Measurements from ENCODE around the gene KLF5.
"Not testable (repeated sequence)": the region's sequence is repeated elsewhere in the genome, so short reads cannot be mapped to it uniquely, and the experiment has no call there.

The KLF5 gene

DNA sequence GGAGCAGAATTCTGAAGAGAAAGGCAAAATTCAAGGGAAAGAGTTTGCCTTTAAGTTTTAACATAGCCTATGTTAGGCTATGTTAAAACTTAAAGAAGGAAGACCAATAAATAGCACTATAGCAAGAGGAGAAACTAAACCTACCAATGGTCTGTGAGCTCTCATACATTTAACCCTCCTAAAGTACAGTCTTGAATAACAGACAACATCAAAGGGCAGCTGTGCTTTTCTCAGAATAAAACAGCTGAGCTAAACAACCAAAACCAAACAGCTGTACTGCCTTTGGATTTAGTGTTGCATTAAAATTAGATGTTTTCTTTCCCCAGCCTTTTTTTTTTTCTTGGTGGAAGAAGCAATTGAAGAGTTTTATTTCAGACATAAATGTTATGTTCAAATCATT is 34.0 kb downstream of the KLF5 start:
- Histone ChIP-seq H3K4me3 (ENCODE audit: low read length) (no peak overlapping the region), H3K27me3 (ENCODE audit: control insufficient read depth, low read length) (no peaks in the 10 kb centered on the region), H3K36me3 (ENCODE audit: control insufficient read depth, low read length) (no peaks in the 10 kb centered on the region), H3K4me2 (ENCODE audit: low read length) (no peak overlapping the region), H3F3A (ENCODE audit: control insufficient read depth, insufficient read depth) (no peaks in the 10 kb centered on the region), H4K20me1 (ENCODE audit: control insufficient read depth, insufficient read depth, low read depth, low read length) (no peaks in the 10 kb centered on the region), H3K9me2 (replicated peaks; ENCODE audit: control insufficient read depth, low read length) (no peaks in the 10 kb centered on the region), H3K27ac (ENCODE audit: low read depth, low read length) (no peak overlapping the region), H3K79me2 (ENCODE audit: control insufficient read depth, low read length) (no peaks in the 10 kb centered on the region), H3K9me3 (ENCODE audit: control insufficient read depth, insufficient read depth, low read length) (peaks cover 7% of the 10 kb centered on the region; the same call in 1 of the 2 replicates), H3K4me1 (ENCODE audit: control insufficient read depth, low read length) (no peaks in the 10 kb centered on the region)
- TF ChIP-seq CTCF (IDR thresholded peaks at IDR 0.05; ENCODE audit: low read depth, low read length, poor library complexity, severe bottlenecking) (no peak), EZH2phosphoT487 (IDR thresholded peaks at IDR 0.05; ENCODE audit: borderline replicate concordance, low read length) (no peak)

- Histone ChIP-seq H3K27ac (ENCODE audit: low read depth, low read length) (no peak overlapping the region), H3K27me3 (ENCODE audit: control insufficient read depth, low read length) (no peaks in the 10 kb centered on the region), H3K4me1 (ENCODE audit: control insufficient read depth, low read length) (no peaks in the 10 kb centered on the region)
Measured at GRCh38 chr13:73096173-73096572, 37.4 kb downstream of the KLF5 start.

DNA sequence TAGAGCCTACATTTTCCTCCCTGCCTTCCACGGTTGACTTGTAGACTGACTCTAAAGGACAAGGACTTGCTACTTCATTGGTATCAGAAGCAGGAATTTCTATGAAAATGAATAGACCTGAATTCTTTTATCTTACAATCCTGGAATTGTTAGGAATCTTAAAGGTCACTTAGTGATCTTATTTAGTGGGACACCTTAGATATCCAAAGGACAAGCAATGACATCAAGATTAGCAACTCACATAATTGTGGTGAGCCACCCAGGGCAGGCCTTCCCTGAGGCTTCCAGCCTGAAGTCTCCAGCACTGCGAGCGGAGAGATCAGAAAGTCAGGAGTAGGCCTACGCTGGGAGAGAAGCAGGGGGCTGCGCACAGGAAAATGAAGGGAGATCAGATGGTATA is 37.8 kb downstream of the KLF5 start:
- H3K27ac ChIP-seq (ENCODE audit: low read depth, low read length): no peak overlapping the region
- H3K4me3 ChIP-seq (ENCODE audit: low read length): no peak overlapping the region
- no peak for TF ChIP-seq EZH2phosphoT487 (IDR thresholded peaks at IDR 0.05; ENCODE audit: borderline replicate concordance, low read length)
- no peak for TF ChIP-seq CTCF (IDR thresholded peaks at IDR 0.05; ENCODE audit: low read depth, low read length, poor library complexity, severe bottlenecking)
- H3K27me3 ChIP-seq (ENCODE audit: control insufficient read depth, low read length): no peaks in the 10 kb centered on the region
- peaks cover 4% of the 10 kb centered on the region; the same call in 1 of the 2 replicates for H3K9me3 ChIP-seq (ENCODE audit: control insufficient read depth, insufficient read depth, low read length)
- H3K4me2 ChIP-seq (ENCODE audit: low read length): no peak overlapping the region
- H3K79me2 ChIP-seq (ENCODE audit: control insufficient read depth, low read length): no peaks in the 10 kb centered on the region
- no peaks in the 10 kb centered on the region for H3K4me1 ChIP-seq (ENCODE audit: control insufficient read depth, low read length)
- no peaks in the 10 kb centered on the region for H3F3A ChIP-seq (ENCODE audit: control insufficient read depth, insufficient read depth)
- H4K20me1 ChIP-seq (ENCODE audit: control insufficient read depth, insufficient read depth, low read depth, low read length): no peaks in the 10 kb centered on the region
- no peaks in the 10 kb centered on the region for H3K36me3 ChIP-seq (ENCODE audit: control insufficient read depth, low read length)
- H3K9me2 ChIP-seq (replicated peaks; ENCODE audit: control insufficient read depth, low read length): no peaks in the 10 kb centered on the region

More at GRCh38 chr13:73096173-73096572, 37.4 kb downstream of the KLF5 start:
- H3F3A ChIP-seq (ENCODE audit: control insufficient read depth, insufficient read depth): no peaks in the 10 kb centered on the region
- no peaks in the 10 kb centered on the region for H3K36me3 ChIP-seq (ENCODE audit: control insufficient read depth, low read length)
- no peak overlapping the region for H3K4me2 ChIP-seq (ENCODE audit: low read length)
- no peaks in the 10 kb centered on the region for H3K9me2 ChIP-seq (replicated peaks; ENCODE audit: control insufficient read depth, low read length)
- H3K9me3 ChIP-seq (ENCODE audit: control insufficient read depth, insufficient read depth, low read length): peaks cover 4% of the 10 kb centered on the region; the same call in 1 of the 2 replicates
- H4K20me1 ChIP-seq (ENCODE audit: control insufficient read depth, insufficient read depth, low read depth, low read length): no peaks in the 10 kb centered on the region
- no peak overlapping the region for H3K4me3 ChIP-seq (ENCODE audit: low read length)
- no peak for TF ChIP-seq EZH2phosphoT487 (IDR thresholded peaks at IDR 0.05; ENCODE audit: borderline replicate concordance, low read length)
- TF ChIP-seq CTCF (IDR thresholded peaks at IDR 0.05; ENCODE audit: low read depth, low read length, poor library complexity, severe bottlenecking): no peak
- H3K79me2 ChIP-seq (ENCODE audit: control insufficient read depth, low read length): no peaks in the 10 kb centered on the region

GRCh38 chr13:73100781-73101180 is 42.0 kb downstream of the KLF5 start:
- H3K4me3 ChIP-seq (ENCODE audit: low read length); H3K36me3 ChIP-seq (ENCODE audit: control insufficient read depth, low read length); H3K27ac ChIP-seq (ENCODE audit: low read depth, low read length); H3K27me3 ChIP-seq (ENCODE audit: control insufficient read depth, low read length); H3K4me1 ChIP-seq (ENCODE audit: control insufficient read depth, low read length); H3K9me2 ChIP-seq (replicated peaks; ENCODE audit: control insufficient read depth, low read length); H3F3A ChIP-seq (ENCODE audit: control insufficient read depth, insufficient read depth); H4K20me1 ChIP-seq (ENCODE audit: control insufficient read depth, insufficient read depth, low read depth, low read length); H3K79me2 ChIP-seq (ENCODE audit: control insufficient read depth, low read length); H3K4me2 ChIP-seq (ENCODE audit: low read length); H3K9me3 ChIP-seq (ENCODE audit: control insufficient read depth, insufficient read depth, low read length): not testable (repeated sequence)

Data from DOHH2 (cell line).